ENCODE data around the gene CLEC11A. TPM values are rescaled to one million over a fixed set of nuclear protein-coding genes. Genes with fewer than 3 reads are reported as not detected.
"Not testable (repeated sequence)": the region's sequence is repeated elsewhere in the genome, so short reads cannot be mapped to it uniquely, and the experiment has no call there.

Gene CLEC11A
- polyA plus RNA-seq, 1 experiment = 43.9 TPM

- ChIA-PET CTCF (no interaction called here), POLR2A (no interaction called here)
Observed at GRCh38 chr19:50741179-50741933, 18.2 kb downstream of the CLEC11A start.

GRCh38 chr19:50743537-50743936, 20.4 kb downstream of the CLEC11A start:
- no peak overlapping the region for H3K4me3 ChIP-seq (ENCODE audit: low read depth, low read length)
- POLR2A ChIA-PET = no interaction called here

More at GRCh38 chr19:50741179-50741933, 18.2 kb downstream of the CLEC11A start:
- H3K27me3 ChIP-seq (ENCODE audit: control insufficient read depth, insufficient read depth, low read length) = peaks cover 15% of the 10 kb centered on the region
- no peak for DNase-seq (ENCODE audit: low read depth, low spot score)
- H3K4me3 ChIP-seq (ENCODE audit: low read depth, low read length) = no peak overlapping the region
- no peak for TF ChIP-seq CTCF (IDR thresholded peaks at IDR 0.05; ENCODE audit: low read depth, low read length)
- H3K27ac ChIP-seq (ENCODE audit: low read depth, low read length) = no peak overlapping the region
- no peaks in the 10 kb centered on the region for H3K9me3 ChIP-seq (ENCODE audit: control insufficient read depth, insufficient read depth, low read length)

GRCh38 chr19:50745221-50745620, 22.1 kb downstream of the CLEC11A start:
- TF ChIP-seq CTCF (IDR thresholded peaks at IDR 0.05; ENCODE audit: low read depth, low read length) = no peak
- ChIA-PET CTCF (interaction anchor here (0.9 kb wide), 1 partner anchor 20 kb away, joined by 3 read pairs; no protein-coding TSS in a partner anchor), POLR2A (no interaction called here)

More at GRCh38 chr19:50743537-50743936, 20.4 kb downstream of the CLEC11A start:
- no peak for TF ChIP-seq CTCF (IDR thresholded peaks at IDR 0.05; ENCODE audit: low read depth, low read length)
- Histone ChIP-seq H3K27me3 (ENCODE audit: control insufficient read depth, insufficient read depth, low read length) (peaks cover 15% of the 10 kb centered on the region), H3K9me3 (ENCODE audit: control insufficient read depth, insufficient read depth, low read length) (no peaks in the 10 kb centered on the region), H3K27ac (ENCODE audit: low read depth, low read length) (no peak overlapping the region)
- CTCF ChIA-PET = no interaction called here
- no peak for DNase-seq (ENCODE audit: low read depth, low spot score)

GRCh38 chr19:50747141-50747540, 24.0 kb downstream of the CLEC11A start:
- CTCF ChIA-PET; POLR2A ChIA-PET; H3K27ac ChIP-seq (ENCODE audit: low read depth, low read length); H3K27me3 ChIP-seq (ENCODE audit: control insufficient read depth, insufficient read depth, low read length); DNase-seq (ENCODE audit: low read depth, low spot score); H3K9me3 ChIP-seq (ENCODE audit: control insufficient read depth, insufficient read depth, low read length); H3K4me3 ChIP-seq (ENCODE audit: low read depth, low read length): not testable (repeated sequence)

More at GRCh38 chr19:50745221-50745620, 22.1 kb downstream of the CLEC11A start:
- Histone ChIP-seq H3K4me3 (ENCODE audit: low read depth, low read length) (no peak overlapping the region), H3K27me3 (ENCODE audit: control insufficient read depth, insufficient read depth, low read length) (peaks cover 6% of the 10 kb centered on the region), H3K27ac (ENCODE audit: low read depth, low read length) (no peak overlapping the region), H3K9me3 (ENCODE audit: control insufficient read depth, insufficient read depth, low read length) (no peaks in the 10 kb centered on the region)
- no peak for DNase-seq (ENCODE audit: low read depth, low spot score)

GRCh38 chr19:50749490-50749889, 26.3 kb downstream of the CLEC11A start:
- DNase-seq (ENCODE audit: low read depth, low spot score) = no peak
- no peak for TF ChIP-seq CTCF (IDR thresholded peaks at IDR 0.05; ENCODE audit: low read depth, low read length)
- no peak overlapping the region for H3K4me3 ChIP-seq (ENCODE audit: low read depth, low read length)
- ChIA-PET CTCF (interaction anchor here (0.8 to 1.9 kb wide), 2 partner anchors 25 to 79 kb away, joined by 4 to 6 read pairs; no protein-coding TSS in a partner anchor), POLR2A (no interaction called here)
- no peaks in the 10 kb centered on the region for H3K9me3 ChIP-seq (ENCODE audit: control insufficient read depth, insufficient read depth, low read length)
- H3K27ac ChIP-seq (ENCODE audit: low read depth, low read length) = no peak overlapping the region
- peaks cover 4% of the 10 kb centered on the region for H3K27me3 ChIP-seq (ENCODE audit: control insufficient read depth, insufficient read depth, low read length)

Measured in AG04450 (cell line).